GM20000 (cell line): Measurements from ENCODE around the gene SPOCK1.

Experiments
- DNase-seq: peaks from one replicate; pipeline ENCODE4 v3.0.0; 2012; ENCODE audit warnings: low spot score
- CTCF ChIP-seq: IDR thresholded peaks from 2 replicates; pipeline ENCODE4 v1.5.1; 2012; ENCODE audit warnings: mild to moderate bottlenecking, control low read depth; ENCODE audit errors: extremely low read depth, missing control alignments

SPOCK1 gene

GRCh38 chr5:137188566-137188965 lies 310.6 kb downstream of the SPOCK1 start:
- no peak for TF ChIP-seq CTCF
- DNase-seq = no peak

GRCh38 chr5:137186759-137187461 lies 312.2 kb downstream of the SPOCK1 start:
- TF ChIP-seq CTCF = no peak
- DNase-seq = no peak

GRCh38 chr5:137185193-137185592 lies 313.9 kb downstream of the SPOCK1 start:
- no peak for DNase-seq
- no peak for TF ChIP-seq CTCF

- DNase-seq = no peak
- TF ChIP-seq CTCF = no peak
Observed at GRCh38 chr5:137184734-137185133, 314.4 kb downstream of the SPOCK1 start.

GRCh38 chr5:137182576-137182975 lies 316.6 kb downstream of the SPOCK1 start:
- no peak for TF ChIP-seq CTCF
- no peak for DNase-seq

- no peak for DNase-seq
- TF ChIP-seq CTCF = no peak
Observed at GRCh38 chr5:137181667-137182066, 317.5 kb downstream of the SPOCK1 start.

- no peak for TF ChIP-seq CTCF
- DNase-seq = no peak
Observed at GRCh38 chr5:137179203-137179602, 319.9 kb downstream of the SPOCK1 start.
